IPS-20b (cell line): ENCODE data around the gene MAPK14.

Source experiments
- H3K27ac ChIP-seq: one replicate; pipeline ENCODE4 v1.5.1; 2013; ENCODE audit warnings: low read length
- H3K27me3 ChIP-seq: 2 replicates; pipeline ENCODE4 v1.6.1; 2013; ENCODE audit warnings: mild to moderate bottlenecking, low read length, inconsistent platforms; ENCODE audit not compliant: insufficient read depth
- H3K36me3 ChIP-seq: 2 replicates; pipeline ENCODE4 v1.6.1; 2013; ENCODE audit warnings: low read depth, mild to moderate bottlenecking, inconsistent platforms, low read length, moderate library complexity; ENCODE audit not compliant: insufficient read depth
- H3K4me1 ChIP-seq: 2 replicates; pipeline ENCODE4 v1.6.1; 2013; ENCODE audit warnings: mild to moderate bottlenecking, control low read depth, inconsistent platforms, low read length, moderate library complexity; ENCODE audit not compliant: insufficient read depth
- H3K4me3 ChIP-seq: 2 replicates; pipeline ENCODE4 v1.5.1; 2013; ENCODE audit warnings: mild to moderate bottlenecking, low read length, inconsistent platforms
- H3K9ac ChIP-seq: 2 replicates; pipeline ENCODE4 v1.6.1; 2013; ENCODE audit warnings: low read depth, mild to moderate bottlenecking, inconsistent platforms, low read length, moderate library complexity
- H3K9me3 ChIP-seq: 2 replicates; pipeline ENCODE4 v1.6.1; 2013; ENCODE audit warnings: mild to moderate bottlenecking, low read depth, low read length, inconsistent platforms; ENCODE audit not compliant: insufficient read depth

MAPK14 gene

DNA sequence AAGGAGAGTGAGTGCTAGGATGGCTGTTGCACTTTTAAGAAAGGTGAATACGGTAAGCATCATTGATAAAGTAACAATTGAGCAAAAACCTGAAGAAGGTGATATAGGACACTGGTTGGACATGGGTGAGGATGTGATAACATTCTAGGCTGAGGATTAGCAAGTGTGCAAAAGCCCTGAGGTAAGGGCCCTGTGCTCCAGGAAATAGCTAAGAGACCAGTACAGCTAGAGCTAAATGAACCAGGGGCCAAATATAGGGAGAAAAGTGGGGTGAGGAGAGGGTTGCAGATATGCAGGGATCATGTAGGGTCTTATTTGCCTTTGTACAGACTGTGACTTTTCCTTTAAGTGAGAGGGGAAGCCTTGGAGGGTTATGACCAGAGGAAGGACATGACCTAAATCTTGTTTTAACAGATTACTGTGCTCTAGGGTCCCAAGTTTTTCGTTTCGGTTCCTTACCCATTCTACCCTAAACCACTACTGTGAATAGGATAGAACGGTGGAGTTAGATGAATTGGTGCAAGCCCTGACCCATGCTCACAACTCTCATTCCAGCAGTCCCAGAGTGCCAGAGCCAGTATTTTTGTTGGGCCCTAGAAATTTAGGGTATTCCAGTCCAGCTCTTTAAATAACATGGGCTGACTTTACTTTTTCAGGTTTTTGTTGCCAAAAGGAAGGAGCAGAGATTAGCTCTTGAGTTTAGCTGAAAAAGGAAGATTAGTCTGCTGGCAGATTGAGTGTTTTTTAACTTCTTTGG, 10.7 kb downstream of the MAPK14 start:
- Histone ChIP-seq H3K4me3 (no peak overlapping the region), H3K27ac (no peak overlapping the region), H3K36me3 (no peaks in the 10 kb centered on the region), H3K27me3 (no peaks in the 10 kb centered on the region), H3K9ac (no peak overlapping the region), H3K9me3 (no peaks in the 10 kb centered on the region), H3K4me1 (peaks cover 10% of the 10 kb centered on the region; the same call in 1 of the 2 replicates)

DNA sequence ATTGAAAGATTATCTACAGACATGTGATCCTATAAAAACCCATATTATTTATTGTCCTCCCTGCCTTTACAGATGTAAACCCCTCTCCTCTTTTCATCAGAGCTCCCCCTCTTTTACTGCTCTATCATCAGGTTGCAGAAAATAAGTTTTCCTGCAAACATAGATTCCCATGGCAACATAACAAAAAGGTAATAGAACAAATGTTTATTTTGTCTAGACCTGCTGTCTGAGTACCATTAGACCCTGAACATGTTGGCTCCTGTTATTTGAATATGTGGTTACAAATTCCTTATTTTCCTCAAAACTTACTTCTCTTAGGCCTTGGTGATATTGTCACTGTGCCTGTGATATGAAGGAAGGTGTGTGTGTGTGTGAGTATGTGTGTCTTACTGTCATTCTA, 11.5 kb downstream of the MAPK14 start:
- no peaks in the 10 kb centered on the region for H3K36me3 ChIP-seq
- H3K27ac ChIP-seq = no peak overlapping the region
- H3K9ac ChIP-seq = no peak overlapping the region
- H3K9me3 ChIP-seq = no peaks in the 10 kb centered on the region
- peaks cover 6% of the 10 kb centered on the region; the same call in 1 of the 2 replicates for H3K4me1 ChIP-seq
- H3K27me3 ChIP-seq = no peaks in the 10 kb centered on the region
- H3K4me3 ChIP-seq = no peak overlapping the region

DNA sequence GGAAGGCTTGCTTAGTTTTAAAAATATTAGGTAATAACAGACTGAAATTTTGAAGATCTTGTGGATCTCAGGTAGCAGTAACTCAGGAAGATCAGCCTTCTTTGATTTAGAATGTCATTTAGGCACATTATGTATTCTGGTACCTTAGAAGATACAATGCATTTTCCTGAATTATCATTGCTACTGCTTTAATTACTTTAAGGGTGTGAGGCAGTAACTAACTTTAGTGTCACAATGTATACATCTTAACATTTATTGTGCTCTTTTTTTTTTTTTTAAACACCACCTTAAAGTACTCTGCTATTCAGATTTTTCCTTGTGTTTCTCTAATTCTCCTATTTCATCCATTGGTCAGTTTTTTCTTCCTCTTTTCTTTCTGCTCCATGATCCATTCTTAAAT, 13.3 kb downstream of the MAPK14 start:
- Histone ChIP-seq H3K36me3 (no peaks in the 10 kb centered on the region), H3K4me1 (0 out of 2 replicates have a peak, but pooled peaks cover 3% of the 10 kb centered on the region), H3K9ac (no peak overlapping the region), H3K27ac (no peak overlapping the region), H3K4me3 (no peak overlapping the region), H3K27me3 (no peaks in the 10 kb centered on the region), H3K9me3 (no peaks in the 10 kb centered on the region)

DNA sequence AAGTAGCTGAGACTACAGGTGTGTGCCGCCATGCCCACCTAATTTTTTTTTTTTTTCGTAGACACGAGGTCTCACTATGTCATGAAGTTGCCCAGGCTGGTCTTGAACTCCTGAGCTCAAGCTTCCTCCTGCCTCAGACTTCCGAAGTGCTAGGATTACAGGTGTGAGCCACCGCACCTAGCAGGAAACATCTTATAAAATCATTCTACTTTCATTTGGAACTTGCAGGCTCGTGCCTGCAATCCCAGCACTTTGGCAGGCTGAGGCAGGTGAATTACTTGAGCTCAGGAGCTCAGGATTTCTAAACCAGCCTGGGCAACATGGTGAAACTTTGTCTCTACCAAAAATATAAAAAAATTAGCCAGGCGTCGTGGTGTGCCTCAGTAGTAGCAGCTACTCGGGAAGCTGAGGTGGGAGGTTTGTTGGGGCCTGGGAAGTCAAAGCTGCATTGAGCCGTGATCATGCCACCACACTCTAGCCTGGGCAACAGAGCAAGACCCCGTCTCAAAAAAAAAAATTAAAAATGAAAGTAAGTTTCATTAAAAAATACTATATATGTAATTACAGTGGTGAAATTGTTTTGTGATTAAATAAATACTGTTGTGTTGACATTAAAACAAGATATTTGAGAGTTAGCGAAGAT, 15.1 kb downstream of the MAPK14 start:
- Histone ChIP-seq H3K27me3 (no peaks in the 10 kb centered on the region), H3K36me3 (no peaks in the 10 kb centered on the region), H3K4me3 (no peak overlapping the region), H3K4me1 (0 out of 2 replicates have a peak, but pooled peaks cover 3% of the 10 kb centered on the region), H3K9ac (no peak overlapping the region), H3K27ac (no peak overlapping the region), H3K9me3 (no peaks in the 10 kb centered on the region)

DNA sequence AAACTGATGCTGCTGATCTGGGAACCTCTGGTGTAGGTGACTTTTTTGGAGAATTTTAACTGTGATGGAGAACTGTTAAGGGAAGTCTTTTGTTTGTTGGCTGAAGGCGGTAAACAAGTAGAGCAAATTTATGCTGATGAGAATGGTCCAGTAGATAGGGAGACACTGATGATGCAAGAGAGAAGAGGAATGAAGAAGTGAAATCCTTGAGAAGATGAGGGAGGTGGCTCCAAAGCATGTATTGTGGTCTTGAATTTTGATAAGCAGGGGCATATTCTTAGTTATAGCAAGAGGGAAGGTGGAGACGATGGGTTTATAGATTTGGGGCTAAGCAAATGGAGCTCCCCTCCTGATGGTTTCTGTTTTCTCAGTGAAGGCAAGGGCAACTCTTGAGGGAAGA, 22.0 kb downstream of the MAPK14 start:
- Histone ChIP-seq H3K27ac (no peak overlapping the region), H3K9me3 (no peaks in the 10 kb centered on the region), H3K36me3 (peaks cover 16% of the 10 kb centered on the region; the same call in 1 of the 2 replicates), H3K4me3 (no peak overlapping the region), H3K9ac (no peak overlapping the region), H3K27me3 (no peaks in the 10 kb centered on the region), H3K4me1 (no peaks in the 10 kb centered on the region; the same call in 1 of the 2 replicates)

DNA sequence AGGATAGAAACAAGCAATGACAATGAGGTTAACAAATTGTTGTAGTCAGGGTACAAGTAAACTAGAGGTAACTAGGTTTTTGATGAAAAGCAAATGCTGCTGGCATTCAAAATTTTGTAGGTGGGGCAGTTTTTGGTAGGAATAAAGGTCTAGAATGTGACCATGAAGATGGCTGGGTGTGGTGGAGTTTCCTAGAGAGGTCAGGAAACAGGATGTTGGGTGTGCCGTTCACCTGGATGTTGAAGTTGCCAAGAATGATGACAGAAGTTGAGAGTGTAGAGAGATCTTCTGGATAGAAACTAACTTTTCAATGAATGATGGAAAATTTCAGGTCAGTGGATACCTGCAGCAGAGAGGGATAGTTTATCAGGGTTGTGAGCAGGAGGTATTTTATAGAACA, 22.7 kb downstream of the MAPK14 start:
- Histone ChIP-seq H3K4me3 (no peak overlapping the region), H3K27me3 (no peaks in the 10 kb centered on the region), H3K36me3 (peaks cover 22% of the 10 kb centered on the region; the same call in 1 of the 2 replicates), H3K27ac (no peak overlapping the region), H3K9me3 (no peaks in the 10 kb centered on the region), H3K4me1 (no peaks in the 10 kb centered on the region; the same call in 1 of the 2 replicates), H3K9ac (no peak overlapping the region)

DNA sequence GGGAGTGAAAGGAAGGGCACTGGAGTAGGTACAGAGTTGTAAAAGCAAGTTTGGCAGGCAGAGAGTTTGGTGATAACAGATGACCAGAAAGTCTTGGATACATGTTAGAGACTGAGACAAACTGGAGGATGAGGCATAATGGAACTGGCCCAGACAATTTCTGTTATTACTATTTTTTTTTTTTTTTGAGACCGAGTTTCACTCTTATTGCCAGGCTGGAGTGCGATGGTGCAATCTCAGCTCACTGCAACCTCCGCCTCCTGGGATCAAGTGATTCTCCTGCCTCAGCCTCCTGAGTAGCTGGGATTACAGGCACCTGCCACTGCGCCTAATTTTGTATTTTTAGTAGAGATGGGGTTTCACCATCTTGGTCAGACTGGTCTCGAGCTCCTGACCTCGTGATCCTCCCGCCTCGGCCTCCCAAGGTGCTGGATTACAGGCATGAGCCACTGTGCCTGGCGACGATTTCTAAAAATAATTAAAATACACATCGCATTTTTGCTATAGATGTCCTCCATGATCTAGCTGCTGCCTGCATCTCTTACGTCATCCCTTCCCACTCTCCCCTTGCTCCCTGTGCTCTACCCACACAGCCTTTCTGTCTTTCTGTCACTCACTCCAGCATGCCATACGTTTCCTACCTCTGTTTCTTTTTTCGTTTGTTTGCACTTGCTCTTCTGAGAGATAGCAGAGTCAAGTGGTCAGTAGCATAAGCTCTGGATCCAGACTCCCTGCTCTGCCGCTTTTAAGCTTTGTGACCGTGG, 23.5 kb downstream of the MAPK14 start:
- Histone ChIP-seq H3K4me1 (no peaks in the 10 kb centered on the region; the same call in 1 of the 2 replicates), H3K9ac (no peak overlapping the region), H3K27ac (no peak overlapping the region), H3K27me3 (no peaks in the 10 kb centered on the region), H3K9me3 (no peaks in the 10 kb centered on the region), H3K4me3 (no peak overlapping the region), H3K36me3 (peaks cover 22% of the 10 kb centered on the region; the same call in 1 of the 2 replicates)

DNA sequence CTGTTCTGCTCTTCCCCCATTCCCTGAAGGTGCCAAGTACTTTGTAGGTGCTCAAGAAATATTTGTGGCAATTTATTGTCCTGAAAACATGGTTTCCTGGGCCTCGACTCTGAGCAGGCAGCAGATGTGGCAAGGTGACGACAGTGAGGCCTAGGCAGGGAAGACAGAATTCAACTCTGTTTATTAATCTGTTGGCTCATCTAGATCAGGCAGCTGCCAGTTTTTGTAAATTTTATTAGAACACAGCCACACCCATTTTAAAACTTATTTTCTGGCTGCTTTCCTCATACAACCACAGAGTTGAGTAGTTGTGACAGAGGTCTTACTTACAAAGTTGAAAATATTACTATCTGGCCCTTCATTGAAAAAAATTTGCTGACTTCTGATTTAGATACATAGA, 24.5 kb downstream of the MAPK14 start:
- H3K27ac ChIP-seq = no peak overlapping the region

DNA sequence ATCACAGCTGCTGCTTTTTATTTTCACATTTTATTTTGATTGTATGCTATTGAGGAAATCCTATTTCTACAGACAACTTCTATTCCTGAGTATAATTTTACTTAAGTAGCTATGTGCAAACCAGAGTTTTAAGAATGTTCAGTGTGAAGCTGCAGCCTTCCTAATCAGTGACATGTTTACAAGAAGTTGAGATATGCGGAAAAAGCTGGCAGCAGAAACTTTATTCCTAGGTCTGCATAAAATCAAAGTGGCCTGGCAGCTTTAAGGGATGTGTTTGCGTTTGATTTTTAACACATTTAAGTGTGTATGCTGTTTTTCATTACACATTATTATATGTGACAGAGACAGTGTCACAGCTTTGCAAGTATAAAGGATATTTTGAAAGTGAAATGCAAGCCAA, 26.3 kb downstream of the MAPK14 start:
- no peak overlapping the region for H3K9ac ChIP-seq
- H3K27ac ChIP-seq = no peak overlapping the region
- H3K36me3 ChIP-seq = peaks cover 22% of the 10 kb centered on the region; the same call in 1 of the 2 replicates
- H3K9me3 ChIP-seq = no peaks in the 10 kb centered on the region
- H3K4me1 ChIP-seq = no peaks in the 10 kb centered on the region; the same call in 1 of the 2 replicates
- no peak overlapping the region for H3K4me3 ChIP-seq
- H3K27me3 ChIP-seq = no peaks in the 10 kb centered on the region

More for the DNA sequence above, 24.5 kb downstream of the MAPK14 start:
- H3K36me3 ChIP-seq = peaks cover 22% of the 10 kb centered on the region; the same call in 1 of the 2 replicates
- H3K4me1 ChIP-seq = no peaks in the 10 kb centered on the region; the same call in 1 of the 2 replicates
- H3K4me3 ChIP-seq = no peak overlapping the region
- no peaks in the 10 kb centered on the region for H3K27me3 ChIP-seq
- H3K9ac ChIP-seq = no peak overlapping the region
- no peaks in the 10 kb centered on the region for H3K9me3 ChIP-seq

DNA sequence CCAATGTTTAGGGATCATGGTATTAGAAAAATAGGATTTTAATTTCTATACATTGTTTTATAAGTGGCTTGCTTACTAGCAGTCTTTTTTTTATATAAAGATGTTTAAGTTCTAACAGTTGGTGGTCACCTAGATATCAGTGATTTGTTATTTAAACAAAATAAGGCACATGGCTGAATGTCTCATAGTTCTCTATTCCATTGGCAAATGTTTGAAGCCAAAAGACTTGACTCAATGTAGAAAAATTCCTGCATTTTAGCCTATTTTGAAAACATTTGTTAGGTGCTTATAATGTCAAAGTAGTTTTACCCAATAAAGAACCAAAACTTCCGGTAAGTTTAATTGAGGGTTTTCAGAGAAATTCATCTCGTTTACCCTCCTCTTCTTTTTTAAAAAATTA, 26.8 kb downstream of the MAPK14 start:
- Histone ChIP-seq H3K27me3 (no peaks in the 10 kb centered on the region), H3K9ac (no peak overlapping the region), H3K4me3 (no peak overlapping the region), H3K27ac (no peak overlapping the region), H3K4me1 (no peaks in the 10 kb centered on the region), H3K9me3 (no peaks in the 10 kb centered on the region), H3K36me3 (peaks cover 24% of the 10 kb centered on the region; the same call in 1 of the 2 replicates)

DNA sequence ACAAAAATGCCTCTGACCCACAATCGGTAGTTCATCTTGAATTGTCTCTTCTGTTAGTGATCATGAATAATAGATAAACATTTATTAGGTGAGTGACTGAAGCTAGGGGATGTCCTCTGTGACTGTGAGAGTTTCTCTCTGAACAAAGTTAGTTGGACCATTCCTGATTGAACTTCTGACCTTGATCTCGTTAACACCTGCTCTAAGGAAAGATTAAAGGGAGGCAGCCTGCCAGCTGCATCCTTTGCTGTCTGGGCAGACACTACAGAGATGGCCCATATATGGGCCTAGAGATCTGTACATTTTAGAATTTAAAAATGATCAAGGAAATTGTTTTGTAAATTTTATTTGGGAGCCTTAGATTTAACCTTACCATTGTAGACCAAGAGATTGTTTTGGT, 27.3 kb downstream of the MAPK14 start:
- Histone ChIP-seq H3K27me3 (no peaks in the 10 kb centered on the region), H3K4me3 (no peak overlapping the region), H3K27ac (no peak overlapping the region), H3K9me3 (no peaks in the 10 kb centered on the region), H3K36me3 (peaks cover 30% of the 10 kb centered on the region; the same call in 1 of the 2 replicates), H3K4me1 (no peaks in the 10 kb centered on the region), H3K9ac (no peak overlapping the region)
